ENCODE measurements around the gene PNMA8C. TPM values are rescaled to one million over a fixed set of nuclear protein-coding genes. Genes with fewer than 3 reads are reported as not detected.

Gene PNMA8C
- total RNA-seq, 1 donor from 2014 or later: 0.98 TPM

DNA sequence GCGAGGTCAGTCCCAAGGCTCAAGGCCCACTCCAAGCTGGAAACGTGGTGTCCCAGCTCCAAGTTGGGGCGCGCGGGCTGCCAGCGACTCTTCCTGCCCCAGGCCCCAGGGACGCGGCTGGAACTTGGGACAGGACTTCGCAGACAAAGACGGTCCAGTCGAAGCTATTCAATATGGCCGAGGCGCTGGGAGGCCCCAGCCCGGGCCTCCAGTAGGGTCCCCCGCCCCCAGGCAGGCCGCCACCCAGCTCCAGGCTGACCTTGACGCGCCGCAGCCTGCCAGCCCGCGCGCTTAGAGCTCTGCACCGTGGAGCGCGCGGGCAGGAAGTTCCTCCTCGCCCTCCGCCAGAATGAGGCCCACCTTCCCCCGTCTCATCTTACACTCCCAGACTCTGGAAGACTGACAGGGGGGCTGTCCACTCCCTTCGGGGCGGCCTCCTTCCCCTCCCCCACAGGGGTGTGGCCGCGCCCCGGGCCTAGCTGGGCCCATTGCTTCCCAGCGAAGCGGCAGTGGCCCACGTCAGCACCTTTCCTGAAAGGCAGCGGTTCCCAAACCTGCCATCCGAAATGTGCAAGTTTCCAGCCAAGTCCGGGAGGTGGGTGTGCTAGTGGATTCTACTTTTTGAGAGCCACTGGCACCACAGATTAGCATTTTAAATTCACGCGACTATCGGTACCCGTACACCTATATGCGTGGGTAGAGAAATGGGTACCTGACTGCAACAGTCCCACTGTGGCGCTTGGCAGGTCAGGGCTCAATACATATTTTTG is 15.3 kb downstream of the PNMA8C start, which contains the start of gene CCDC8:
TSS of gene CCDC8 (minus strand) at position 303 of the 770 bp plus-strand sequence. CDS start 754 bp downstream, outside the sequence.
- peak within 1 kb of the TSS; percentile 71 for H3K9ac ChIP-seq (ENCODE audit: low read length)

GRCh38 chr19:46412650-46413261 is 16.0 kb downstream of the PNMA8C start:
- TF ChIP-seq, protein P1, sequence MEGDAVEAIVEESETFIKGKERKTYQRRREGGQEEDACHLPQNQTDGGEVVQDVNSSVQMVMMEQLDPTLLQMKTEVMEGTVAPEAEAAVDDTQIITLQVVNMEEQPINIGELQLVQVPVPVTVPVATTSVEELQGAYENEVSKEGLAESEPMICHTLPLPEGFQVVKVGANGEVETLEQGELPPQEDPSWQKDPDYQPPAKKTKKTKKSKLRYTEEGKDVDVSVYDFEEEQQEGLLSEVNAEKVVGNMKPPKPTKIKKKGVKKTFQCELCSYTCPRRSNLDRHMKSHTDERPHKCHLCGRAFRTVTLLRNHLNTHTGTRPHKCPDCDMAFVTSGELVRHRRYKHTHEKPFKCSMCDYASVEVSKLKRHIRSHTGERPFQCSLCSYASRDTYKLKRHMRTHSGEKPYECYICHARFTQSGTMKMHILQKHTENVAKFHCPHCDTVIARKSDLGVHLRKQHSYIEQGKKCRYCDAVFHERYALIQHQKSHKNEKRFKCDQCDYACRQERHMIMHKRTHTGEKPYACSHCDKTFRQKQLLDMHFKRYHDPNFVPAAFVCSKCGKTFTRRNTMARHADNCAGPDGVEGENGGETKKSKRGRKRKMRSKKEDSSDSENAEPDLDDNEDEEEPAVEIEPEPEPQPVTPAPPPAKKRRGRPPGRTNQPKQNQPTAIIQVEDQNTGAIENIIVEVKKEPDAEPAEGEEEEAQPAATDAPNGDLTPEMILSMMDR (IDR thresholded peaks at IDR 0.05; ENCODE audit: insufficient read depth, low read depth, low read length): no peak
- no peak for TF ChIP-seq EZH2 (IDR thresholded peaks at IDR 0.05; ENCODE audit: insufficient read depth, low read length)
- H3K4me2 ChIP-seq (ENCODE audit: low read length): peak overlapping the region; percentile 85
- no peaks in the 10 kb centered on the region for H3K27me3 ChIP-seq (ENCODE audit: insufficient read depth, low read length)
- H3K9me3 ChIP-seq (ENCODE audit: insufficient read depth, low read depth, low read length): no peaks in the 10 kb centered on the region
- H3K4me1 ChIP-seq (ENCODE audit: insufficient read depth, low read length): peaks cover 33% of the 10 kb centered on the region
- peaks cover 9% of the 10 kb centered on the region for H3K36me3 Mint-ChIP-seq (ENCODE audit: low read depth, unreplicated experiment)
- peak overlapping the region; percentile 83 for H3K27ac Mint-ChIP-seq (ENCODE audit: unreplicated experiment)
- H3K4me3 ChIP-seq (ENCODE audit: insufficient read depth, low read depth, low read length): peak overlapping the region; percentile 59
- H3K27ac ChIP-seq (ENCODE audit: low read depth, low read length): peak overlapping the region; percentile 12
- H3K79me2 ChIP-seq (ENCODE audit: insufficient read depth, low read length): peaks cover 23% of the 10 kb centered on the region
- no peak for DNase-seq (ENCODE audit: low read depth)
- H4K20me1 ChIP-seq (ENCODE audit: insufficient read depth, low read length): peaks cover 34% of the 10 kb centered on the region
- peaks cover 26% of the 10 kb centered on the region for H3K4me1 Mint-ChIP-seq (ENCODE audit: low read depth, unreplicated experiment)
- H3K9me3 Mint-ChIP-seq (ENCODE audit: unreplicated experiment): peaks cover 2% of the 10 kb centered on the region
- peak overlapping the region; percentile 93 for H3K4me3 Mint-ChIP-seq (ENCODE audit: unreplicated experiment)
- H2AFZ ChIP-seq (ENCODE audit: low read depth, low read length): peak overlapping the region; percentile 75
- H3K9ac ChIP-seq (ENCODE audit: low read length): peak overlapping the region; percentile 71
- peaks cover 5% of the 10 kb centered on the region for H3K36me3 ChIP-seq (ENCODE audit: insufficient read depth, low read length)
- no peaks in the 10 kb centered on the region for H3K27me3 Mint-ChIP-seq (ENCODE audit: low read depth, unreplicated experiment)
- no peak for FAIRE-seq

More for the DNA sequence above, 15.3 kb downstream of the PNMA8C start, which contains the start of gene CCDC8:
- FAIRE-seq (no peak), DNase-seq (ENCODE audit: low read depth) (peak; percentile 95)
- peaks cover 23% of the 10 kb centered on the region for H3K4me1 Mint-ChIP-seq (ENCODE audit: low read depth, unreplicated experiment)
- H3K27ac ChIP-seq (ENCODE audit: low read depth, low read length): peak within 1 kb of the TSS; percentile 54
- peak within 1 kb of the TSS; percentile 75 for H2AFZ ChIP-seq (ENCODE audit: low read depth, low read length)
- peak within 1 kb of the TSS; percentile 83 for H3K27ac Mint-ChIP-seq (ENCODE audit: unreplicated experiment)
- peaks cover 23% of the 10 kb centered on the region for H3K79me2 ChIP-seq (ENCODE audit: insufficient read depth, low read length)
- H3K4me3 Mint-ChIP-seq (ENCODE audit: unreplicated experiment): peak within 1 kb of the TSS; percentile 93
- H3K4me1 ChIP-seq (ENCODE audit: insufficient read depth, low read length): peaks cover 32% of the 10 kb centered on the region
- H3K27me3 Mint-ChIP-seq (ENCODE audit: low read depth, unreplicated experiment): no peaks in the 10 kb centered on the region
- TF ChIP-seq EZH2 (IDR thresholded peaks at IDR 0.05; ENCODE audit: insufficient read depth, low read length): no peak
- TF ChIP-seq, protein P1 (IDR thresholded peaks at IDR 0.05; ENCODE audit: insufficient read depth, low read depth, low read length): no peak
- peaks cover 5% of the 10 kb centered on the region for H3K36me3 ChIP-seq (ENCODE audit: insufficient read depth, low read length)
- H3K9me3 Mint-ChIP-seq (ENCODE audit: unreplicated experiment): peaks cover under 1% of the 10 kb centered on the region
- H3K4me3 ChIP-seq (ENCODE audit: insufficient read depth, low read depth, low read length): peak within 1 kb of the TSS; percentile 59
- H3K9me3 ChIP-seq (ENCODE audit: insufficient read depth, low read depth, low read length): no peaks in the 10 kb centered on the region
- H3K4me2 ChIP-seq (ENCODE audit: low read length): peak within 1 kb of the TSS; percentile 85
- no peaks in the 10 kb centered on the region for H3K27me3 ChIP-seq (ENCODE audit: insufficient read depth, low read length)
- H4K20me1 ChIP-seq (ENCODE audit: insufficient read depth, low read length): peaks cover 29% of the 10 kb centered on the region
- peaks cover 9% of the 10 kb centered on the region for H3K36me3 Mint-ChIP-seq (ENCODE audit: low read depth, unreplicated experiment)

All from astrocyte (in vitro differentiated cells and primary cell).